ENCODE measurements around the gene FEM1B. TPM values are rescaled to one million over a fixed set of nuclear protein-coding genes. Genes with fewer than 3 reads are reported as not detected.

FEM1B gene
- total RNA-seq, 2 donors from 2014 or later: 46.0 to 50.0 TPM

- intact Hi-C loops (cut with DNase I): no loop called here
- TF ChIP-seq POLR2AphosphoS5 (IDR thresholded peaks at IDR 0.05) (no peak), POLR2A (IDR thresholded peaks at IDR 0.05) (no peak), CTCF (IDR thresholded peaks at IDR 0.05) (no peak)
- Histone ChIP-seq H3K36me3 (no peaks in the 10 kb centered on the region), H3K27me3 (replicated peaks; ENCODE audit: insufficient read depth) (no peaks in the 10 kb centered on the region), H3K27ac (no peak overlapping the region), H3K9me3 (no peaks in the 10 kb centered on the region), H3K4me3 (no peak overlapping the region), H3K4me1 (replicated peaks) (no peaks in the 10 kb centered on the region)
- 76% methylated on average over 4 of the region's 4 CpGs for WGBS
- DNase-seq (ENCODE audit: low spot score): no peak
Observed at GRCh38 chr15:68325726-68326125, 48.2 kb downstream of the FEM1B start.

GRCh38 chr15:68326711-68327354 lies 49.3 kb downstream of the FEM1B start:
- Histone ChIP-seq H3K9me3 (no peaks in the 10 kb centered on the region), H3K4me3 (no peak overlapping the region), H3K27ac (no peak overlapping the region), H3K36me3 (no peaks in the 10 kb centered on the region), H3K27me3 (replicated peaks; ENCODE audit: insufficient read depth) (no peaks in the 10 kb centered on the region), H3K4me1 (replicated peaks) (no peaks in the 10 kb centered on the region)
- 82% methylated on average over 11 of the region's 11 CpGs for WGBS
- TF ChIP-seq POLR2AphosphoS5 (IDR thresholded peaks at IDR 0.05) (no peak), POLR2A (IDR thresholded peaks at IDR 0.05) (no peak), CTCF (IDR thresholded peaks at IDR 0.05) (no peak)
- intact Hi-C loops (cut with DNase I): no loop called here
- no peak for DNase-seq (ENCODE audit: low spot score)

- intact Hi-C loops (cut with DNase I): no loop called here
- Histone ChIP-seq H3K36me3 (no peaks in the 10 kb centered on the region), H3K27ac (no peak overlapping the region), H3K9me3 (no peaks in the 10 kb centered on the region), H3K4me3 (no peak overlapping the region), H3K27me3 (replicated peaks; ENCODE audit: insufficient read depth) (no peaks in the 10 kb centered on the region), H3K4me1 (replicated peaks) (no peaks in the 10 kb centered on the region)
- no peak for TF ChIP-seq POLR2A (IDR thresholded peaks at IDR 0.05)
- no peak for TF ChIP-seq POLR2AphosphoS5 (IDR thresholded peaks at IDR 0.05)
- TF ChIP-seq CTCF (IDR thresholded peaks at IDR 0.05): no peak
- 74% methylated on average over 8 of the region's 8 CpGs for WGBS
- DNase-seq (ENCODE audit: low spot score): no peak
Observed at GRCh38 chr15:68328443-68328842, 50.9 kb downstream of the FEM1B start.

- no peak overlapping the region for H3K4me3 ChIP-seq
- H3K36me3 ChIP-seq: no peaks in the 10 kb centered on the region
- no peaks in the 10 kb centered on the region for H3K4me1 ChIP-seq (replicated peaks)
- H3K27ac ChIP-seq: no peak overlapping the region
- no peak for TF ChIP-seq CTCF (IDR thresholded peaks at IDR 0.05)
- no peak for TF ChIP-seq POLR2A (IDR thresholded peaks at IDR 0.05)
- no peak for TF ChIP-seq POLR2AphosphoS5 (IDR thresholded peaks at IDR 0.05)
- DNase-seq (ENCODE audit: low spot score): no peak
- 95% methylated on average over 3 of the region's 3 CpGs for WGBS
- intact Hi-C loops (cut with DNase I): no loop called here
- H3K27me3 ChIP-seq (replicated peaks; ENCODE audit: insufficient read depth): no peaks in the 10 kb centered on the region
- no peaks in the 10 kb centered on the region for H3K9me3 ChIP-seq
Observed at GRCh38 chr15:68328964-68329363, 51.4 kb downstream of the FEM1B start.

- WGBS: 53% methylated on average over 6 of the region's 6 CpGs
- Histone ChIP-seq H3K36me3 (no peaks in the 10 kb centered on the region), H3K4me1 (replicated peaks) (peaks cover 6% of the 10 kb centered on the region), H3K4me3 (no peak overlapping the region), H3K27ac (no peak overlapping the region), H3K9me3 (no peaks in the 10 kb centered on the region), H3K27me3 (replicated peaks; ENCODE audit: insufficient read depth) (no peaks in the 10 kb centered on the region)
- TF ChIP-seq CTCF (IDR thresholded peaks at IDR 0.05) (no peak), POLR2AphosphoS5 (IDR thresholded peaks at IDR 0.05) (no peak), POLR2A (IDR thresholded peaks at IDR 0.05) (no peak)
- DNase-seq (ENCODE audit: low spot score): no peak
- intact Hi-C loops (cut with DNase I): no loop called here
Observed at GRCh38 chr15:68330416-68330815, 52.9 kb downstream of the FEM1B start.

Data from prostate gland (tissue), 2 donors.